ENCODE measurements around the gene FCRL4. TPM values are rescaled to one million over a fixed set of nuclear protein-coding genes. Genes with fewer than 3 reads are reported as not detected.
A peak's percentile ranks its signal among the peaks of the same experiment; 100 is the strongest.

FCRL4 gene
- not detected in 2 replicates for total RNA-seq

DNA sequence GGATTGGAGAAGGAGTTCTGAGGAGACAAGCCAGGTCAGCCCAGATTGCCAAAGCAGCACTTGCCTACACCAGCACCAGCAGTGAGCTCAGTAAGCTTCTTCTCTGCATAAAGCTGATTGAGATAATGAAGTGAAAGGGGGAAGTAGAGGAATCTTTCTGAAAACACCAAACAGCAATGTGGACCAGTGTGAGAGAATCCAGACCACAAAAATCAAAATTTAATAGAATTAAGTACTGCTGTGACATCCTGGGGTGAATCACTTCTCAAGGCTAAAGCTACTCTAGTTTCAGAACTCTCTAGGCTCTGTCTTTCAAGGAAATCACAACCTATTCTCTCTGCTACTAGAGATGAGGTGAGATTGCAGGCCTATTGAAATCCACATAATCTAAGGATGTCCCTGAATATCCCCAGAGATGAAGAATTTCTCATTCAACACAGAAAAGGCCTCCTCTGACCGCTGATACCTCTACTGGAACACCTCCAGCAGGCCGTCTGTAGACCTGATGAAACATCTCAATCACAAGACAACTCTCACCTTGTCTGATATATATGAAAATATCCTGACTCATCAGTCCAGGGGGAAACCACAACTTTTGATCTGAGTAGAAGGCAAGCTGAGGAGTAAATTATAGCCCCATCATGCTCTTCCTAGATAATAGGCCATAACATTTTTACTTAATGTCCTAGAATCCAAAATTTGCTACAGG lies at the start of gene FCRL4:
FCRL4 (minus strand) TSS at position 127 of the 709 bp plus-strand sequence. CDS start 141 bp downstream, outside the sequence.
- DNase-seq (ENCODE audit: low read depth in 2 of 2), result no peak

DNA sequence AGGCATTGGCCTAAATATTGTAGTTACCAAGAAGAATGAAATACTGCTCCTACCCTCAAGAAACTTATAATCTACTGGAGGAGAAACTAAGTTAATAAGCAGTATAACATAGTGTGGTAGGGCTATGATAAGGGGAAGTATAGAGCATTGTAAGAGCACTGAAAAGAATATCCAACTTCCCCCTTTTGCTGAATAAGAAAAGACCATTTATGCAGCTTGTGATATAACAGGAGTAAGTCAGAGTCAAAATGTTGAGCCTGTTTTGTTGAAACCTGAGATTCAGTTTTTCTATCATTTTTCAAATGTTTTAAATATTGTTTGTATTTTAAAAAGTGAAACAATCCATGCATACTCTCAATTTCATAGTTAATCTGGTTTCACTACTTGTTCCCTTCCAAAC lies 48.3 kb upstream of the FCRL4 start:
- DNase-seq (ENCODE audit: low read depth in 2 of 2), result no peak

DNA sequence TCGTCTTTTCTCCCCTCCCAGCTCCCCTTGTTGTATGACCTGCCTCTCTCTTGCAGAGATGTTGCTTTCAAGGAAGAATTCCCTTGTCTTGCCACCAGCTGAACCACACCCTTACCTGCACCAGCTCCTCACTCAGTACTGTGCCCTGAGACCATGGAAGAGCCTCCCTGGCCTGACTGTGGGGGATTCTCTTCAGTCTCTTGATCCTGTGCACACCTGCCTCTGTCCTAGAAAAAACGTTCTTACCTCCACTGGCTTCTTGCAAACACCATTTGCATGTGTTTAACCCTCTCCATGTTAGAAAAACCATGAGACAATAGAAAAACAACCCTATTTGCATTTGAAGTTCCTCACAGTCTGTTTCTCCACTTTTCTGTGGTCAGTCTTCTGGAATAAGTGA lies 43.3 kb upstream of the FCRL4 start:
- DNase-seq (ENCODE audit: low read depth in 2 of 2), result no peak

DNA sequence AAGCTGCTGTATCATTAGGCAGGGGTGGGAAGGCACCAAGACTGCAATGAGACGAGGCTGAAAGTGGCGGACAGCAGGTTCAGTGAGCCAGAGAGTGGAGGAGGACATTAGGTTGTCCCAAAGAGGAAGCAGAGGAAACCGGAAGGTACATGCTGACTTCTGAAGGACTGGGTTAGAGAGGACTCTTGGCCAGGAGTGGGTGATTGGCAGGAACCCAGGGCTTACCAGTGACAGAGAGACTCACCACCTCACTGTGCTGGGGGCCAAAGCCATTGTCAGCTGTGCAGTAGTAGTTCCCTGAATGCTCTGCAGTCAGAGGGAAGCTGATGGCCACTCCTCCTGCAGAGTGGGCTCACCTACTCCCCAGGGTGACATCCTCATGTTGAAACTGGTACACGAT lies 41.9 kb upstream of the FCRL4 start:
- DNase-seq (ENCODE audit: low read depth in 2 of 2), result no peak

DNA sequence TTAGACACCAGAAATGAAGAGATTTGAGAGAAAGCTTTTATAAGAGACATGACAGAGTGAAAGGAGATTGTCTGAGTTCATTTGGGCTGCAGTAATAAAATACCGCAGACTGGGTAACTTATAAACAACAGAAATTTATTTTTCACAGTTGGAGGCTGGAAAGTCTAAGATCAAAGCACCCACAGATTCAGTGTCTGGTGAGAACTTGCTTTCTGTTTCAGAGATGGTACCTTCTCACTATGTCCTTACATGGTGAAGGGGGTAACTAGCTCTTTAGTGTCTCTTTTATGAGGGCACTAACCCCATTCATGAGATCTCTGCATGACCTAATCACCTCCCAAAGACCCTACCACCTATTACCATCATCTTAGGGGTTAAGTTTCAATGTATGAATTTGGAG lies 30.9 kb upstream of the FCRL4 start:
- DNase-seq (ENCODE audit: low read depth in 2 of 2), result no peak

DNA sequence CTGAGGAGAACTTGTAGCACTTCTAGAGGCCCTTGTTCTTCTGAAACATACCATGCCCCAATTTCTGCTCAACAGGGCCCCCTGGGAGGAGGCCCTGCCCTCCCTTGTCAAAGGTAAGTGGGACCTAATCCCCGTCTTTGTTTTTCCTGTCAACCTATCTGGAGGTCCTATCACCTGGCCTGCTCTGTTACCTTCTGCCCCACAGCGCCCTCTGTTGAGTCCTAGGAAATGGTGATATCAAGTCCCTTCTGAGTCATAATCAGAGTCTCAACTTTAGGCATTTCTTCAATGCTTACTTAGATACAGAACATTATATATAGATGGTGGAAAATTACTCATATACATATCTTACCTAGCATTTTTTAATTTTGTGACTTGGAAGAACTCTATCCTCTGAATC lies 28.2 kb upstream of the FCRL4 start:
- DNase-seq (ENCODE audit: low read depth in 2 of 2), result no peak

DNA sequence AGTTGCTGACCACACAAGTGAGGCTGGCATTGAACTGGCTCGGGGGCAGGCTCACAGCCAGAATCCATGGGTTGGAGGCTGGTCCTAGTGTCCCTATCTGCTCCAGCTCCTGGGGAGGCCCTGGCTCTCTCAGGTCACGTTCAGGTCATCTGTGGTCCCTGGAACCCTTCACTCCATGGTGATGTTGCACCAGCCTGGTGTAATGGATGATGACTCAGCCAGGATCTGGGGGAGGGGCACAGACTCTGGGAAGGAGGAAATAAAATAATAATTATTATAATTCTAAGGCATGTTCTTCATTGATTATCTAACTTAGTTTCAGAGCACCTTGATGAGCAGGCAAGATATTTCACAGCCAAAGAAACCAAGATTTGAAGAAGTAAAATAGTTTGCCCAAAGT lies 26.6 kb upstream of the FCRL4 start:
- DNase-seq (ENCODE audit: low read depth in 2 of 2), result no peak

DNA sequence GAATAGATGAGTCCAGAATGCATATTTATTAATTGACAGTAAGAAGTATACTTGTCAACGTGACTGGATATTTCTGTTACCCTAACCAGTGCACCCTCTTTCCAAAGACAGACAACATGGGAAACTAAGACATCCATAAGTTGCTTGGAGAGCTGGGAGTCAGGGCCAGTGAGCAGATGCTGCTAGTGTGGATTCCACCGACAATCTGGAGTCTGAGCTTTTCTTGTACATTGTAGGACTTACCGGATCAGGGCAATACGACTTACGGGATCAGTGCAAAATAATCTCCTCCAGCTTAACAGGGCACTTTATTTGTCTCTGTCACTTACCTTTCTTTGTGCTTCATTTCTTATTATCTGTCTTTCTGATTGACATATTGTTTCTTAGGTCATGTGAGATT lies 24.6 kb upstream of the FCRL4 start:
- no peak for DNase-seq (ENCODE audit: low read depth in 2 of 2)

DNA sequence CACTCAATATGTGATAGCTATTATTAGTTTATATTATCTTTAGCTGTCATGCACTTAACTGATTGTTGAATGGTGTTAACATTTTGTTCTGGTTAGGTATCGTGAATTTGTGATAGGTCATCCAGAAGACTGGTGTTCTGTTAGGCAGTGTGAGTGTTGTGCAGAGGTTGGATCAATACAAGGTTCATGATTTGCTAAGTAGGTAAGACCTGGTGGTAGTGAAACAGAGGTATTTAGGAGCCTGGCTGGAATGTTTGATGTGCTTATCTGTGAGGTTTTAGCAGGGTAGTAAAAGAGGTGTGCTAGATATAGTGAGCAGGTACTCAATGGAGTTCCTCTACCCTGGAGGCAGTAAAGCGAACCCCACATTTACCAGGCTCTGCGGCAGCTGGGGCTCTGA lies 20.3 kb upstream of the FCRL4 start:
- no peak for DNase-seq (ENCODE audit: low read depth in 2 of 2)

DNA sequence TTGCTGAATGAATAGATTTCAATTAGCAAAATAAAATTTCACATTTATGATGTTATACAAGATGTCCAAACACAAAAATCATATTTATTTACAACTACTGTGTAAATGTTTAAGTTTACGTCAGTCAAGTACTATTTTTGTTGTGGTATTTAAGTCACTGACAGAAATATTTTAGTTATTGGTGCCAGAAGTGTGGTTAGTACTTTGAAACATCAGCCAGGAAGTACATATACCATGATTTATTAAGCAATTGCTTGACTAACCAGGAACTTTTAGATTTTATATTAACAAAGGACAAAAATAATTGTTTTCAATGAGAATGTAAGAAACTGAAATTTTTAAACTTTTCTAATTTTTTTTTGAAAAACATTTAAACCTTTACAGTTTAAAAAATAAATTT lies 2.4 kb upstream of the FCRL4 start:
- DNase-seq (ENCODE audit: low read depth in 2 of 2), result no peak

DNA sequence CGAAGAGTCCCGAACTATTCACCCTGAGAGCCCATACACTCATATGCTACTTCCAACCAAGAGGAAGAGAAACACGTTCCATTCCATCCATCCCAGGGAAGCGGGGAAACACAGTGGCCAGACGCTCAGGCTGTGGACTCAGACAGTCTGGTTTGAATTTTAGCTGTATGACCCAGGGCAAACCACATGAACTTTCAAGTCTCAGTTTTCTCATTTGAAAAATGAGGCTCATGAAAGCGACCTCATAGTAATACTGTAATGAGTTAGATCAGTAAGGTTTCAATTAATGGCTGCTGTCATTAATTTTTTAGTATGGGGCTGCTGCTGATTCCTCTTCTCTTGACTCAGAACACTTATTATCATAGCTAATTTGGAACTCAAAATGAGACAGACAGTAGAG lies 1.5 kb downstream of the FCRL4 start:
- no peak for DNase-seq (ENCODE audit: low read depth in 2 of 2)

DNA sequence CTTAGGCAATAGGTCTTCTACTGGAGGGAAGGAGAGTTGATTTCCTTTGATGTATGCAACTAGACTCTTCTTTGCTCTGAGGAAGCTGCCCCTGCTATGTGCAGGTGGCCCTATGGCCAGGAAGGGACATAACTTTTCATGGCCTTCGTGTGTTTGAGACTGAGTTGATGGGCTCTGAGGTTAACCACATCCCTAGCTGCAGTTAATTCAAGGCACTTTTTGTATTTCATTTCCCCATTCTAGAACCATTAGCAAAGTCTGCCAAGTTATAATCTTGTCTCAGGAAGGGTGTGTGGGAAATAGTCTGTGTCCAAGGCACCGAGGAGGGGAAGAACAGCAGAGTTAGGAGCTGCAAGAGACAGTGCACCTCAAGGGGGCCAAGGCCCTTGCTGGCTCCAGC lies 2.5 kb downstream of the FCRL4 start:
- DNase-seq (ENCODE audit: low read depth in 2 of 2), result no peak

DNA sequence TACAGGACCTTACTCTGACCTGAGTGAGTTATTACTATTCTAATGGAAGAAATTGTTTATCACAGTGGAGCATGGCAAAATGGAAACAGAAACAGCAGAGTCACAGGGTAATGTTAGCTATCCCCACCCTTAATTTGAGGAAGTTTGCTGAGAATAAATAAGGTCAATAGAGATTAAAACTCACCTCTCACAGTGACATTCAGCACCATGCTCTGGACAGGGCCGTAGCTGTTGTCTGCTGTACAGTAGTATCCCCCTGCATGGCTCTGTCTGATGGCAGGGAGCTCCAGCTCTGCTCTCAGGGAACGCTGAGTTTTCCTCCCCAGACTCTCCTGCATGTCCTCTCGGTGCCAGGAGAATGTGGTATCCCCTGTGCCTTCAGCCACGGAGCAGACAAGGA lies 11.9 kb downstream of the FCRL4 start:
- no peak for DNase-seq (ENCODE audit: low read depth in 2 of 2)

DNA sequence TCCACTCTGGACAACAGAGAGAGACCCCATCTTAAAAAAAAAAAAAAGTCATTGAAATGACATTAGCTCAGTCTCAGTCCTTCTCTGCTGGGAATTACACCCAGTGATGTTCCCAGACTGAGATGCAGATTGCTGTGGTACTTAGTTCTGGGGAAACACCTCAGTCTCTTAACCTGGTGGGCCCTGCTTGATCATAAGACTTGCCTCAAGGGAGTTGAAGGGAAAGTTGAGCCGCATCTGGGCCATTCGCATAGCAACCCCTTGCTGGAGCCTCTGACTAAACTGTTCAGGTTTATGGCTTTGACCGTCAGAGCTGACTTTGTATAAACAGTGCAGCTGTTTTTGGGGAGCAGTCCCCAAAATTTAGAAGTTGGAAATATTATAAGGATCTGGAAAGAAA lies 13.4 kb downstream of the FCRL4 start:
- DNase-seq (ENCODE audit: low read depth in 2 of 2), result no peak

DNA sequence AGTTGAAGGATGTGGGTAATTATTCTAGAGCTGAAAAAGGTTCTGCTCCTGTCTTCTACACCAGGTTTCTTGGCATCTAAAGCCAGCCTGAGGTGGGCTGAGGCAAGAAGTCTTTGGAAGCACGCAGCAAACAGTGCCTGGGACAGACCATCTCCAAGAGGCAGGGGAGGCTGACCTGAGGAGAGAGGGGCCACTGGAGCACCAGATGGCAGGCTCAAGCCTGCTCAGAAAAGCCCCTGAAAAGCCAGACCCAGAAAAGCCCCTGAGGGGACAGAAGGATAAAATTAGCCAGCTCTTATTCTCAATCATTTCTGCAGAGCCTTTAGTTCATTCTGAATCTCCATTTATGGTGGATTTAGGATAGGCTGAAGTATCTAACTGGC lies 17.1 kb downstream of the FCRL4 start:
- no peak for DNase-seq (ENCODE audit: low read depth in 2 of 2)

DNA sequence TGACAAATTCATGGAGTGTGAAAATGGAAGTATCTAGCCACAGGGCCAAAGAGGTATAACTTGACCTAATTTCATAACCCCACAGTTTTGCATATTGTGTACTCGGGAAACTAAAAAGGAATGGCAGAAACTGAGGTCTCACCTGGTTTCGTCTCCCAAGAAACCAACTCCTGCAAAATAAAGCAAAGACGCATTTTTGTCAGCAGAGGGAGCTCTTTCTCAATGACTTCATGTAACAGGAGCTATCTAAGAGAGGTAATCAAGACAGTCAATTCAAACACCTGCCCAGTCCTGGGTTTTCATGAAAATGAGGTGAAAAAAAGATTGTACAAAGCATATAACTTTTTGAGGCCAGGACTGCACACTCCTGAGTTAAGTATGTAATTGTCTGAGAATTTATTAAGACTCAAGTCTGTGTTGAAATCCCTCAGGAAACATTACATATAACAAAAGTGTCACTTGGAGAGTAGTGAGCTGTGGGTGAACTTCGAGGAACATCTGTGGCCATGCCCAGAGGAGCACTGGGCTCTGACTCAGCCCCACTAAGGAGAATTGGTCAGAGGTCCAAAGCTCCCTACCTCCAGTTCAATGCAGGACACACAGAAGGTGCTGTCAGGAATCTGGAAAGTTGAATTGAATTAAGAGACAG lies 17.6 kb downstream of the FCRL4 start:
- DNase-seq (ENCODE audit: low read depth in 2 of 2), result peak; percentile 27 to 58

DNA sequence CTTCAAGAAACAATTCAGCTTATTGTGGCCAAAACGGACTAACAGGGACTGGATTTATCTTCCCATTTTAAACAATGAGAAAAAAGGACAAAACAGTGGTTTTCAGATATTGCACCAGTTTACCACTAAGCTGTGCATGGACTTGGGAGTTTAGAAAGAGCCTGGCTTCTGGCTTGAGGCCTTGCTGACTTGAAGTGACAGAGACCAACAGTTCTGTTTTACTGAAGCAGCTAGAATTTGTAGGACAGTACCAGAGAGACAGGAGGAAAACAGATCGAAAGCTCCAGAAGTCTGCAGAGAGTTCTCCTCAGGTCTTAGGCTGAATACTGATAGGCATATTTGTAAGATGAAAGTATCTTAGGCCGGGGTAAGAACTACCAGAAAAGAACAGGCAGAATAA lies 20.5 kb downstream of the FCRL4 start:
- no peak for DNase-seq (ENCODE audit: low read depth in 2 of 2)

DNA sequence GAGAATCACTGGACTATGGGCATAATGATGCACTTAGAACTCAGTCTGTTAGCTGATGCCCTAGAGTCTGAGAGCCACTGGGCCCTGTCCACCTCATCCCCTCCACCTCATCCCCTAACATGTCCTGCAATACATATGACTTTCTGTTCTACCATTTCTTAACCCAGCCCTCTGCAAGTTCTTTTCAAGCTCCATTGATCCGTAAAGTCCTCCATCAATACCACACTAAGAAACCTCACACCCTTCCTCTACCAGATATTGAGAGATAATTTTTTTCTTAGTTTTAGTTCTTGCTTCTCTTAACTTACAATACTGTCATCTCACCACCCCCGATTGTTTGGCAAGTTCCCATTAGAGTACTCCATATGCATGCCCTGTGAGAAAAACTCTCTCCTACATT lies 22.1 kb downstream of the FCRL4 start:
- DNase-seq (ENCODE audit: low read depth in 2 of 2), result no peak

DNA sequence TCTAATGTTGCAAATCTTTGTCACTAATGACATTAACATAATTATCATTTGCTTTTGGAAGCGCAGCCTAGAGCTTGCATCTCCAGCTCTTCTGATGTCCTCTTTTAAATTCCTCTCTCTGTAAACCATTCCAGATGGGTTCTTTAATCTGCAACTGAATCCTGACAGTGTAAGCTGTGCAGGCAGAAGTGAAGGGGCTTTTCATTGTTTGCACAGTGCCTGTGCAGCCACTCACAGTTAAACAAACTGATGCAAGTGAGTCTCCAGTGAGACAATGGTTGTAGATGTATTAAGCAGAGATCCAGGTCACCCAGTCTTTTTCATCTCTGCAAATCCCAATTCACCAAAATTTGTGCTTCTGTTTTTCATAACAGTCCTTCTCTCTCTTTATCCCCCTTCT lies 23.0 kb downstream of the FCRL4 start:
- DNase-seq (ENCODE audit: low read depth in 2 of 2), result no peak

DNA sequence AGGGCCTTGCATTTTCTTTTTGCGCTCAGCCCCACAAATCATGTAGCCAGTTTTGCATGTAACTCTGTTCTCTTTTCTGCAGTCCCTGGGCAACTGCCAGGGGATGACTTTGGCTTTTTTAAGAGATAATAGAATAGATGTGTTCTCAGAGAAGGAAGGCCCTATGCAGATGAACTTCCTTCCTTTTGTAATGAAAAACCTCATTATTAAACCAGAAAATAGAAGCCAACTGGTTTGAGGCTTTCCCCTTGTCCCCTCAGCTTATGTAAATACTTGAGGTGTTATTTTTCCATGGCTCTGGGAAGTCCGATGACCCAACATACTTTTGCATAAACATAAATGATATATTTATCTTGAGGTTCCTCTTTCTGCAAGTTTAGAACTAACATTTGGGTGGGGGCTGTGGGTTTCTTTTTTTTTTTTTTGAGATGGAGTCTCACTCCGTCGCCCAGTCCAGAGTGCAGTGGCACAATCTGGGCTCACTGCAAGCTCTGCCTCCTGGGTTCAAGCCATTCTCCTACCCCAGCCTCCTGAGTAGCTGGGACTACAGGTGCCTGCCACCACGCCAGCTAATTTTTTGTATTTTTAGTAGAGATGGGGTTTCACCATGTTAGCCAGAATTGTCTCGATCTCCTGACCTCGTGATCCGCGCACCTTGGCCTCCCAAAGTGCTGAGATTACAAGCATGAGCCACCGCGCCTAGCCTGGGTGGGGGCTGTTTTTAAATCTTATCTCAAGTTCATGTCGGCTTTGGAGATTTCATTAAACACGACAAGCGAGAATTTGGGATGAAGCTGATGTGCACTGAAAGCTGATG lies 31.2 kb downstream of the FCRL4 start:
- no peak for DNase-seq (ENCODE audit: low read depth in 2 of 2)

DNA sequence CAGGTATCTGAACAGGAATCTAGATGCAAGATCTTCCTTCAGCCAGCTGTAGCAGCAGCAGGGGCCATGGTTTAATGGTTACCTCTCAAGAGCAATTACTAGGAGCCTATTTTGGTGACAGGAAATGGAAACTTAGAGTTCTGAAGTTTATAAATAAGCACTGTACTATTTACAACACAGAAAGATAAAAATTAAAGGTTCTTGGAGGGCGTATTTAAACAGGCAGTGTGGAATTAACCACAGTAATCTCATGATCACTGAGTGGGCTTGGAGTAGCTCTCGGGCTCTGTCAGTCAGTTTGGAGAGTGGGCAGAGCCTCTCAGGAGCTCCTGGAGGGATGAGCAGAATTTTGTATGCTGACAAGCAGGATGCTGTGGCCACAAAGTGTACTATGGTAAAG lies 35.4 kb downstream of the FCRL4 start:
- DNase-seq (ENCODE audit: low read depth in 2 of 2), result no peak

DNA sequence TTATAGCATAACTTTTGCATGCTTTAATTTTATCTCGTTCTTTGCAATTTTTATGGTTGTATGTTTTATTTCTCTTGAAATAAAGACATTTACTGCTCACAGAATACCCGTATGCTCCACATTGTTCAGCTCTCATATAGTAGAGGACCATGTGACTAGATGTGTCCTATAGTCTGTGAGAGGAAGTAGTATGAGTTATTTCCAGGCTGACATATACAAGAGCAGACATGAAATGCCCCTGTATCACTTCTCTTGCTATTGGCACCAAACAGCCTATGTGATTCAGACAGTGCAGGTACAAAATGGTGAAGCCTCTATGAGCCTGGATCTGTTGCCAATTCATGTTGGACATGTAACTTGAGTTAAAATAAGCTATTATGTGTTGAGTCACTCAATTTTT lies 39.8 kb downstream of the FCRL4 start:
- no peak for DNase-seq (ENCODE audit: low read depth in 2 of 2)
